A549 (cell line): ENCODE measurements around the gene DGCR2. TPM values are rescaled to one million over a fixed set of nuclear protein-coding genes. Genes with fewer than 3 reads are reported as not detected.

Source experiments
- ATAC-seq, 2 experiments: fragments of 200-7000 bp in 1 of 2; fragments of >200 bp in 1 of 2; cut with Nextera tagmentation in 1 of 2; cut with Tn5 transposase in 1 of 2; 3 replicates each; pipeline versions ENCODE4 v1.8.0 to v1.9.1; 2018 to 2020; ENCODE audit warnings: mild to moderate bottlenecking in 1 of 2, moderate library complexity in 1 of 2
- CTCF ChIA-PET: fragments of 300-600 bp; sonication (Branson Sonifier 250); formaldehyde crosslinking; extraction: SDS; loops from one replicate; lab custom pipeline; 2021; ENCODE audit warnings: antibody characterized with exemption, inconsistent platforms; lab: Yijun Ruan, JAX
- POLR2A ChIA-PET: fragments of 350-600 bp; formaldehyde crosslinking; extraction: SDS; loops from one replicate; lab custom pipeline; 2021; ENCODE audit warnings: antibody characterized with exemption, inconsistent platforms; lab: Yijun Ruan, JAX
- DNase-seq, 2 experiments: peaks; one replicate each; pipeline versions ENCODE4 v3.0.0 to v3.0.0-alpha.2; 2011 to 2016; ENCODE audit warnings: low read depth in 1 of 2, low spot score in 1 of 2
- FAIRE-seq: peaks from 2 replicates; lab custom pipeline; 2011; peaks lifted over from hg19 to GRCh38; lab: Jason Lieb, UNC
- H3K27ac ChIP-seq, 2 experiments: fragments of >200 bp; sonication (Bioruptor Twin); formaldehyde crosslinking; 3 replicates each; pipeline ENCODE4 v1.5.1; 2016 to 2017
- H3K4me1 ChIP-seq: fragments of >200 bp; sonication (Bioruptor Twin); formaldehyde crosslinking; 3 replicates; pipeline ENCODE4 v1.6.1; 2016
- H3K4me2 ChIP-seq: fragments of >200 bp; sonication (Bioruptor Twin); formaldehyde crosslinking; 3 replicates; pipeline ENCODE4 v1.6.1; 2016
- H3K4me3 ChIP-seq: fragments of >200 bp; sonication (Bioruptor Twin); formaldehyde crosslinking; 3 replicates; pipeline ENCODE4 v1.5.1; 2016
- H3K9me3 ChIP-seq: fragments of >200 bp; sonication (Bioruptor Twin); formaldehyde crosslinking; 3 replicates; pipeline ENCODE4 v1.6.1; 2016
- ATOH8 ChIP-seq: fragments of 250-450 bp; sonication (Bioruptor Pico); IDR thresholded peaks from 2 replicates; pipeline ENCODE4 v1.5.0; 2020; ENCODE audit warnings: low read depth, mild to moderate bottlenecking, moderate library complexity
- CBX2 ChIP-seq: fragments of 200-600 bp; sonication (generic); IDR thresholded peaks from 2 replicates; pipeline ENCODE4 v1.6.1; 2016; ENCODE audit warnings: low read depth, mild to moderate bottlenecking, borderline replicate concordance
- CBX8 ChIP-seq: fragments of 200-600 bp; sonication (generic); IDR thresholded peaks from 2 replicates; pipeline ENCODE4 v1.6.1; 2016
- CHD2 ChIP-seq: fragments of 150-350 bp; IDR thresholded peaks from 2 replicates; pipeline ENCODE4 v1.6.1; 2014; ENCODE audit warnings: low read length; ENCODE audit not compliant: partially characterized antibody
- CHD4 ChIP-seq: fragments of 200-600 bp; sonication (generic); IDR thresholded peaks from 2 replicates; pipeline ENCODE4 v1.6.1; 2016; ENCODE audit warnings: antibody characterized with exemption, mild to moderate bottlenecking, borderline replicate concordance
- CTCF ChIP-seq: fragments of >200 bp; sonication (Bioruptor Twin); formaldehyde crosslinking; IDR thresholded peaks from 3 replicates; pipeline ENCODE4 v1.5.1; 2016
- E2F6 ChIP-seq: IDR thresholded peaks from 2 replicates; pipeline ENCODE4 v1.6.1; 2012; ENCODE audit warnings: low read depth, borderline replicate concordance
- EHMT2 ChIP-seq: fragments of 200-600 bp; sonication (generic); IDR thresholded peaks from 2 replicates; pipeline ENCODE4 v1.6.1; 2016; ENCODE audit warnings: antibody characterized with exemption, low read depth, mild to moderate bottlenecking, moderate library complexity
- ELK1 ChIP-seq: fragments of 150-350 bp; IDR thresholded peaks from 2 replicates; pipeline ENCODE4 v1.6.1; 2014; ENCODE audit warnings: low read depth, mild to moderate bottlenecking, low read length
- EP300 ChIP-seq, 2 experiments: fragments of >200 bp; sonication (Bioruptor Twin); formaldehyde crosslinking; IDR thresholded peaks; 2 replicates in 1 of 2; 3 replicates in 1 of 2; pipeline ENCODE4 v1.6.1; 2016 to 2017
- ESRRA ChIP-seq: fragments of 150-350 bp; IDR thresholded peaks from 2 replicates; pipeline ENCODE4 v1.6.1; 2014; ENCODE audit warnings: mild to moderate bottlenecking, low read length, borderline replicate concordance
- FOSB ChIP-seq: fragments of 250-450 bp; sonication (Bioruptor Pico); IDR thresholded peaks from 2 replicates; pipeline ENCODE4 v1.5.0; 2020; ENCODE audit warnings: mild to moderate bottlenecking, moderate library complexity
- FOXS1 ChIP-seq: fragments of 250-450 bp; sonication (Bioruptor Pico); IDR thresholded peaks from 2 replicates; pipeline ENCODE4 v1.5.0; 2020; ENCODE audit warnings: mild to moderate bottlenecking, moderate library complexity
- GATA3 ChIP-seq: IDR thresholded peaks from 2 replicates; pipeline ENCODE4 v1.6.1; 2012; ENCODE audit warnings: borderline replicate concordance
- HDAC2 ChIP-seq: fragments of 200-600 bp; sonication (generic); IDR thresholded peaks from 2 replicates; pipeline ENCODE4 v1.6.1; 2016
- HEYL ChIP-seq: fragments of 250-450 bp; sonication (Bioruptor Pico); IDR thresholded peaks from 2 replicates; pipeline ENCODE4 v1.8.0; 2021; ENCODE audit warnings: mild to moderate bottlenecking, moderate library complexity
- HMGXB4 ChIP-seq: fragments of 250-450 bp; sonication (Bioruptor Pico); IDR thresholded peaks from 2 replicates; pipeline ENCODE4 v1.5.0; 2021; ENCODE audit warnings: mild to moderate bottlenecking, moderate library complexity, borderline replicate concordance
- HOXA7 ChIP-seq: fragments of 250-450 bp; sonication (Bioruptor Pico); IDR thresholded peaks from 2 replicates; pipeline ENCODE4 v1.5.0; 2020; ENCODE audit warnings: mild to moderate bottlenecking, moderate library complexity
- HOXB5 ChIP-seq: fragments of 250-450 bp; sonication (Bioruptor Pico); IDR thresholded peaks from 2 replicates; pipeline ENCODE4 v1.5.0; 2020; ENCODE audit warnings: mild to moderate bottlenecking, moderate library complexity
- JUN ChIP-seq, 2 experiments: fragments of >200 bp; sonication (Bioruptor Twin); formaldehyde crosslinking; IDR thresholded peaks; 2 replicates in 1 of 2; 3 replicates in 1 of 2; pipeline ENCODE4 v1.6.1; 2016 to 2017
- KDM5A ChIP-seq: fragments of 200-600 bp; sonication (generic); IDR thresholded peaks from 2 replicates; pipeline ENCODE4 v1.6.1; 2016; ENCODE audit warnings: antibody characterized with exemption, mild to moderate bottlenecking
- MAFK ChIP-seq: fragments of 450-650 bp; IDR thresholded peaks from 2 replicates; pipeline ENCODE4 v1.6.1; 2014; ENCODE audit not compliant: partially characterized antibody
- MAX ChIP-seq: IDR thresholded peaks from 2 replicates; pipeline ENCODE4 v1.6.1; 2012
- MYC ChIP-seq: IDR thresholded peaks from 2 replicates; pipeline ENCODE4 v1.6.1; 2012; ENCODE audit warnings: mild to moderate bottlenecking, inconsistent platforms, low read length, improper control_type of control experiment, borderline replicate concordance
- NFE2L2 ChIP-seq: fragments of 150-350 bp; conservative IDR thresholded peaks from 2 replicates; pipeline ENCODE4 v1.6.1; 2014; ENCODE audit warnings: low read length
- NPAS2 ChIP-seq: fragments of 250-450 bp; sonication (Bioruptor Pico); IDR thresholded peaks from 2 replicates; pipeline ENCODE4 v1.8.0; 2022; ENCODE audit warnings: mild to moderate bottlenecking, moderate library complexity, borderline replicate concordance
- NR3C1 ChIP-seq: fragments of >200 bp; sonication (Bioruptor Twin); formaldehyde crosslinking; IDR thresholded peaks from 3 replicates; pipeline ENCODE4 v1.6.1; 2017
- RAD21 ChIP-seq, 2 experiments: fragments of >200 bp in 1 of 2; sonication (Bioruptor Twin) in 1 of 2; formaldehyde crosslinking in 1 of 2; IDR thresholded peaks in 1 of 2; conservative IDR thresholded peaks in 1 of 2; 2 replicates in 1 of 2; 3 replicates in 1 of 2; pipeline ENCODE4 v1.6.1; 2012 to 2018; ENCODE audit warnings: inconsistent platforms in 1 of 2
- TFCP2L1 ChIP-seq: fragments of 250-450 bp; sonication (Bioruptor Pico); IDR thresholded peaks from 2 replicates; pipeline ENCODE4 v1.5.0; 2021; ENCODE audit warnings: mild to moderate bottlenecking
- ZFP36 ChIP-seq: fragments of 450-650 bp; IDR thresholded peaks from 2 replicates; pipeline ENCODE4 v1.6.1; 2014; ENCODE audit warnings: borderline replicate concordance; ENCODE audit not compliant: partially characterized antibody
- WGBS: methylation state at CpG from one replicate; pipeline ENCODE4 v1.1.6; 2017; ENCODE audit errors: missing lambda C conversion rate; 5-methylcytosine and 5-hydroxymethylcytosine counted together
- polyA plus RNA-seq, 4 experiments: library from polyadenylated mRNA; depleted of rRNA in 3 of 4; stranded (reverse); fragments of >200 nt; fragmentation: RNase III in 1 of 4; extraction: RNeasy Plus Mini Kit Qiagen cat#74134 plus additional on column Dnase treatment in 1 of 4; gene quantifications; 2 replicates in 3 of 4; 3 replicates in 1 of 4; pipeline ENCODE4 v1.2.3, GENCODE V29; 2011 to 2017

Gene DGCR2
- polyA plus RNA-seq, 2 of the 4 experiments (the other 2 are of a cell fraction), result 10.6 to 17.9 TPM

- Histone ChIP-seq H3K9me3 (no peaks in the 10 kb centered on the region), H3K27ac (no peak overlapping the region), H3K4me3 (no peak overlapping the region), H3K4me1 (no peaks in the 10 kb centered on the region), H3K4me2 (no peak overlapping the region)
- POLR2A ChIA-PET, result no interaction called here
- 61% methylated on average over 2 of the region's 5 CpGs for WGBS
- ATAC-seq, result no peak
- no peak for TF ChIP-seq NFE2L2
- TF ChIP-seq HEYL (CRISPR knock-in tag), result no peak
- TF ChIP-seq CTCF, result no peak
- no peak for TF ChIP-seq ATOH8 (CRISPR knock-in tag)
- TF ChIP-seq ZFP36, result no peak
- TF ChIP-seq CHD2, result no peak
- no peak for TF ChIP-seq E2F6
- TF ChIP-seq ELK1, result no peak
- no peak for TF ChIP-seq GATA3
- no peak for TF ChIP-seq MYC
- TF ChIP-seq CBX2, result no peak
- no peak for TF ChIP-seq NPAS2 (CRISPR knock-in tag)
- TF ChIP-seq MAFK, result no peak
- no peak for TF ChIP-seq TFCP2L1
- TF ChIP-seq EP300 (IDR thresholded peaks at IDR 0.05), result no peak
- no peak for TF ChIP-seq HDAC2
- TF ChIP-seq KDM5A, result no peak
- no peak for TF ChIP-seq JUN (IDR thresholded peaks at IDR 0.05)
- no peak for TF ChIP-seq FOXS1 (CRISPR knock-in tag)
- FAIRE-seq, result no peak
- no peak for DNase-seq
- CTCF ChIA-PET, result interaction anchor here (1.5 kb wide), 1 partner anchor 15 kb away, joined by 5 read pairs; no protein-coding TSS in a partner anchor
Observed at GRCh38 chr22:19070397-19071169, 51.6 kb downstream of the DGCR2 start.

GRCh38 chr22:19069451-19069850 is 52.8 kb downstream of the DGCR2 start:
- H3K4me3 ChIP-seq, result no peak overlapping the region
- CTCF ChIA-PET, result interaction anchor here (1.5 kb wide), 1 partner anchor 16 kb away, joined by 5 read pairs; no protein-coding TSS in a partner anchor
- H3K4me1 ChIP-seq, result no peaks in the 10 kb centered on the region
- DNase-seq, result no peak
- POLR2A ChIA-PET, result no interaction called here
- no peak for FAIRE-seq
- H3K4me2 ChIP-seq, result no peak overlapping the region
- no peak overlapping the region for H3K27ac ChIP-seq
- 82% methylated on average over 3 of the region's 3 CpGs for WGBS
- TF ChIP-seq RAD21 (conservative IDR thresholded peaks at IDR 0.05 in 1 of 2, IDR thresholded peaks at IDR 0.05 in 1 of 2) (no peak), MAX (no peak), HMGXB4 (no peak), CBX8 (no peak), EHMT2 (no peak), ESRRA (no peak), NR3C1 (no peak), CHD4 (no peak), ELK1 (no peak), HOXA7 (no peak), FOSB (no peak), HOXB5 (CRISPR knock-in tag) (no peak), JUN (IDR thresholded peaks at IDR 0.05) (no peak)
- no peaks in the 10 kb centered on the region for H3K9me3 ChIP-seq
- no peak for ATAC-seq
